Stimulated activated CD8-positive, alpha-beta memory T cell treated with anti-CD3 and anti-CD28 coated beads, Interleukin-4, amount 100 ng/mL, for 1 hour (primary cell): Measurements from ENCODE around the gene MTHFSD.

ENCODE experiments used
- DNase-seq, 2 donors: peaks; one replicate each; pipeline ENCODE4 v3.0.0-alpha.2; 2020; ENCODE audit warnings: low read depth in 2 of 2, low spot score in 1 of 2

Gene MTHFSD

GRCh38 chr16:86505185-86505898 lies 49.7 kb downstream of the MTHFSD start:
- no peak for DNase-seq

- no peak for DNase-seq
Observed at GRCh38 chr16:86504315-86505184, 50.5 kb downstream of the MTHFSD start.

GRCh38 chr16:86503830-86504229 lies 51.2 kb downstream of the MTHFSD start:
- no peak for DNase-seq

- DNase-seq = no peak
Observed at GRCh38 chr16:86502856-86503748, 51.9 kb downstream of the MTHFSD start.

GRCh38 chr16:86501989-86502855 lies 52.8 kb downstream of the MTHFSD start:
- no peak for DNase-seq

- no peak for DNase-seq
Observed at GRCh38 chr16:86500708-86501510, 54.1 kb downstream of the MTHFSD start.

GRCh38 chr16:86499889-86500707 lies 54.9 kb downstream of the MTHFSD start:
- DNase-seq = no peak

- no peak for DNase-seq
Observed at GRCh38 chr16:86499440-86499786, 55.6 kb downstream of the MTHFSD start.

- DNase-seq = no peak
Observed at GRCh38 chr16:86498671-86499439, 56.2 kb downstream of the MTHFSD start.

GRCh38 chr16:86498155-86498670 lies 56.8 kb downstream of the MTHFSD start:
- no peak for DNase-seq

GRCh38 chr16:86497551-86498021 lies 57.4 kb downstream of the MTHFSD start:
- DNase-seq = no peak

- DNase-seq = no peak
Observed at GRCh38 chr16:86496929-86497461, 58.0 kb downstream of the MTHFSD start.

GRCh38 chr16:86496262-86496928 lies 58.6 kb downstream of the MTHFSD start:
- DNase-seq = no peak

GRCh38 chr16:86495756-86496261 lies 59.2 kb downstream of the MTHFSD start:
- no peak for DNase-seq

GRCh38 chr16:86495357-86495701 lies 59.7 kb downstream of the MTHFSD start:
- DNase-seq = no peak

GRCh38 chr16:86494565-86495356 lies 60.3 kb downstream of the MTHFSD start:
- DNase-seq = no peak
